Right ventricle myocardium superior (tissue), 1 donor: Measurements from ENCODE around the gene REEP1. TPM values are rescaled to one million over a fixed set of nuclear protein-coding genes. Genes with fewer than 3 reads are reported as not detected.
"Not testable (repeated sequence)": the region's sequence is repeated elsewhere in the genome, so short reads cannot be mapped to it uniquely, and the experiment has no call there.

ENCODE experiments used
- ATAC-seq: fragments of 200-7000 bp; cut with Tn5 transposase; one replicate; pipeline ENCODE4 v1.9.1; 2020; ENCODE audit warnings: mild to moderate bottlenecking; ENCODE audit not compliant: poor library complexity
- DNase-seq: peaks from one replicate; pipeline ENCODE4 v3.0.0-alpha.2; 2020
- intact Hi-C: fragments of 100-400 bp; cut with DNase I; formaldehyde crosslinking; loops from one replicate; pipeline ENCODE4 v1.11.2; 2022
- total RNA-seq: library from RNA; stranded (reverse); fragmentation: NEBNext Ultra II Directional; extraction: Animal tissue kit (Norgen Biotek cat#: 25700); gene quantifications from one replicate; pipeline ENCODE4 v1.2.1, GENCODE V29; 2021
- donor health status: DM: no; HTN: yes; CAD: no; lungs with severe emphysema.

The REEP1 gene
- total RNA-seq, 1 donor from 2014 or later = 21.5 TPM

GRCh38 chr2:86235196-86235980, 102.0 kb downstream of the REEP1 start:
- ATAC-seq = peak; percentile 92
- intact Hi-C loops = no loop called here
- DNase-seq = no peak

- intact Hi-C loops = no loop called here
- DNase-seq (no peak), ATAC-seq (no peak)
These were observed 102.8 kb downstream of the REEP1 start for GRCh38 chr2:86234563-86235131.

GRCh38 chr2:86233436-86233835, 104.0 kb downstream of the REEP1 start:
- DNase-seq (no peak), ATAC-seq (no peak)
- intact Hi-C loops = no loop called here

- ATAC-seq (no peak), DNase-seq (no peak)
- intact Hi-C loops = no loop called here
These were observed 104.5 kb downstream of the REEP1 start for GRCh38 chr2:86232910-86233309.

GRCh38 chr2:86232373-86232784, 105.0 kb downstream of the REEP1 start:
- DNase-seq (no peak), ATAC-seq (no peak)
- intact Hi-C loops = no loop called here

GRCh38 chr2:86231680-86232372, 105.6 kb downstream of the REEP1 start:
- ATAC-seq = no peak
- DNase-seq = no peak
- intact Hi-C loops = no loop called here

GRCh38 chr2:86230961-86231360, 106.5 kb downstream of the REEP1 start:
- DNase-seq (no peak), ATAC-seq (no peak)
- intact Hi-C loops = no loop called here

GRCh38 chr2:86229221-86229620, 108.2 kb downstream of the REEP1 start:
- no peak for DNase-seq
- intact Hi-C loops = loop anchor here (10.0 kb wide), 1 partner anchor 136 kb away; no protein-coding TSS in a partner anchor
- ATAC-seq = no peak

GRCh38 chr2:86228574-86228973, 108.9 kb downstream of the REEP1 start:
- intact Hi-C loops = loop anchor here (10.0 kb wide), 1 partner anchor 136 kb away; no protein-coding TSS in a partner anchor
- DNase-seq, ATAC-seq: not testable (repeated sequence)

GRCh38 chr2:86227685-86228084, 109.7 kb downstream of the REEP1 start:
- intact Hi-C loops = loop anchor here (10.0 kb wide), 1 partner anchor 137 kb away; no protein-coding TSS in a partner anchor
- DNase-seq (no peak), ATAC-seq (no peak)

- ATAC-seq = peak; percentile 1
These were observed 110.5 kb downstream of the REEP1 start for GRCh38 chr2:86226636-86227520.

GRCh38 chr2:86226070-86226469, 111.4 kb downstream of the REEP1 start:
- intact Hi-C loops = loop anchor here (10.0 kb wide), 1 partner anchor 139 kb away; no protein-coding TSS in a partner anchor
- DNase-seq (no peak), ATAC-seq (no peak)

More at GRCh38 chr2:86226636-86227520, 110.5 kb downstream of the REEP1 start:
- intact Hi-C loops = loop anchor here (10.0 kb wide), 1 partner anchor 138 kb away; no protein-coding TSS in a partner anchor
- DNase-seq = no peak

- intact Hi-C loops = loop anchor here (10.0 kb wide), 1 partner anchor 139 kb away; no protein-coding TSS in a partner anchor
- ATAC-seq (peak; percentile 83), DNase-seq (peak; percentile 84)
These were observed 111.8 kb downstream of the REEP1 start for GRCh38 chr2:86225581-86225980.

- intact Hi-C loops = loop anchor here (10.0 kb wide), 1 partner anchor 140 kb away; no protein-coding TSS in a partner anchor
- no peak for DNase-seq
- ATAC-seq = peak; percentile 2
These were observed 112.6 kb downstream of the REEP1 start for GRCh38 chr2:86224645-86225355.

- ATAC-seq = no peak
- DNase-seq = no peak
- intact Hi-C loops = loop anchor here (10.0 kb wide), 1 partner anchor 141 kb away; no protein-coding TSS in a partner anchor
These were observed 113.4 kb downstream of the REEP1 start for GRCh38 chr2:86223927-86224560.

GRCh38 chr2:86223140-86223926, 114.1 kb downstream of the REEP1 start:
- intact Hi-C loops = loop anchor here (10.0 kb wide), 1 partner anchor 141 kb away; no protein-coding TSS in a partner anchor
- DNase-seq = peak; percentile 84
- ATAC-seq = peak; percentile 80
